K562 (cell line): Measurements from ENCODE around the gene GFAP. TPM values are rescaled to one million over a fixed set of nuclear protein-coding genes. Genes with fewer than 3 reads are reported as not detected.

ENCODE experiments used
- ATAC-seq: fragments of 200-7000 bp; cut with Tn5 transposase; 3 replicates; pipeline ENCODE4 v1.9.1; 2020; ENCODE audit warnings: moderate library complexity
- BruUV-seq: library from RNA; stranded (reverse); fragments of 400-500 nt; replicated peaks from 2 replicates; lab custom pipeline; 2021; lab: Mats Ljungman, UMichigan
- CTCF ChIA-PET: fragments of 300-600 bp; formaldehyde crosslinking; extraction: SDS; loops from one replicate; lab custom pipeline; 2021; ENCODE audit warnings: low intra/inter-chr PET ratio; lab: Yijun Ruan, JAX
- POLR2A ChIA-PET: fragments of 300-600, 350-650 bp; sonication (Branson Sonifier 250); formaldehyde crosslinking; extraction: SDS; loops from one replicate; lab custom pipeline; 2021; ENCODE audit warnings: antibody characterized with exemption, inconsistent platforms; lab: Yijun Ruan, JAX
- DNase-seq, 4 experiments: peaks; one replicate each; pipeline versions ENCODE4 v3.0.0 to v3.0.0-alpha.2; 2011 to 2018; ENCODE audit warnings: low spot score in 3 of 4, mixed read lengths in 3 of 4; ENCODE audit errors: extremely low read depth in 1 of 4
- FAIRE-seq: peaks from 2 replicates; lab custom pipeline; 2011; peaks lifted over from hg19 to GRCh38; lab: Jason Lieb, UNC
- H2AFZ ChIP-seq: 2 replicates; pipeline ENCODE4 v1.6.0; 2011; ENCODE audit warnings: low read depth, low read length, control low read depth, inconsistent platforms
- H3K27ac ChIP-seq: fragments of 200-600 bp; 3 replicates; pipeline ENCODE4 v1.8.0; 2011; ENCODE audit warnings: low read depth, mild to moderate bottlenecking, control low read depth, inconsistent platforms, low read length, moderate library complexity, mixed read lengths; ENCODE audit errors: extremely low read depth
- H3K27me3 ChIP-seq, 2 experiments: fragments of 300-600 bp in 1 of 2; 2 replicates in 1 of 2; 3 replicates in 1 of 2; pipeline versions ENCODE4 v1.6.0 to v1.8.0; 2011; ENCODE audit warnings: inconsistent platforms in 2 of 2, low read length in 2 of 2, mild to moderate bottlenecking in 1 of 2, mixed read lengths in 1 of 2, moderate library complexity in 1 of 2; ENCODE audit not compliant: control insufficient read depth in 2 of 2, insufficient read depth in 2 of 2
- H3K36me3 ChIP-seq: fragments of 300-600 bp; 3 replicates; pipeline ENCODE4 v1.8.0; 2011; ENCODE audit warnings: mild to moderate bottlenecking, low read length, inconsistent platforms; ENCODE audit not compliant: control insufficient read depth, insufficient read depth
- H3K4me1 ChIP-seq, 2 experiments: fragments of 200-600 bp in 1 of 2; replicated peaks in 1 of 2; 2 replicates in 1 of 2; 3 replicates in 1 of 2; pipeline versions ENCODE4 v1.5.1 to v1.8.0; 2011; ENCODE audit warnings: inconsistent platforms in 2 of 2, low read length in 2 of 2, mild to moderate bottlenecking in 1 of 2, mixed read lengths in 1 of 2, moderate library complexity in 1 of 2; ENCODE audit not compliant: control insufficient read depth in 2 of 2, insufficient read depth in 2 of 2
- H3K4me2 ChIP-seq: 2 replicates; pipeline ENCODE4 v1.6.1; 2011; ENCODE audit warnings: low read length, control low read depth, inconsistent platforms, mixed read lengths; ENCODE audit not compliant: insufficient read depth
- H3K4me3 ChIP-seq: fragments of 200-600 bp; sonication (generic), shearing (Covaris generic); 2 replicates; pipeline ENCODE4 v1.5.1; 2016; ENCODE audit warnings: control low read depth, inconsistent platforms
- H3K79me2 ChIP-seq: fragments of 200-600 bp; 3 replicates; pipeline ENCODE4 v1.8.0; 2011; ENCODE audit warnings: low read length, inconsistent platforms; ENCODE audit not compliant: control insufficient read depth, insufficient read depth
- H3K9ac ChIP-seq, 2 experiments: 2 replicates each; pipeline versions ENCODE4 v1.6.0 to v1.6.1; 2011; ENCODE audit warnings: low read depth in 2 of 2, low read length in 2 of 2, control low read depth in 1 of 2, inconsistent platforms in 1 of 2, mild to moderate bottlenecking in 1 of 2, mixed read lengths in 1 of 2; ENCODE audit not compliant: insufficient read depth in 1 of 2
- H3K9me1 ChIP-seq: one replicate; pipeline ENCODE4 v1.6.0; 2011; ENCODE audit warnings: inconsistent platforms, mild to moderate bottlenecking, low read length, moderate library complexity; ENCODE audit not compliant: control insufficient read depth, insufficient read depth
- H3K9me3 ChIP-seq: replicated peaks from 2 replicates; pipeline ENCODE4 v1.5.1; 2011; ENCODE audit warnings: low read depth, low read length, inconsistent platforms; ENCODE audit not compliant: control insufficient read depth, insufficient read depth
- H4K20me1 ChIP-seq: replicated peaks from 2 replicates; pipeline ENCODE4 v1.6.1; 2011; ENCODE audit warnings: low read length, inconsistent platforms, mixed read lengths; ENCODE audit not compliant: control insufficient read depth, insufficient read depth
- ARNT ChIP-seq, 2 experiments: fragments of 450-650 bp; IDR thresholded peaks; 2 replicates each; pipeline ENCODE4 v1.6.1; 2016; ENCODE audit warnings: mild to moderate bottlenecking in 1 of 2
- COPS2 ChIP-seq: fragments of 450-650 bp; conservative IDR thresholded peaks from 2 replicates; pipeline ENCODE4 v1.6.1; 2016; ENCODE audit warnings: mild to moderate bottlenecking, moderate library complexity
- FIP1L1 ChIP-seq: fragments of 200-400 bp; formaldehyde crosslinking; IDR thresholded peaks from 2 replicates; pipeline ENCODE4 v1.6.1; 2018; ENCODE audit warnings: mild to moderate bottlenecking, low read depth, low read length; ENCODE audit not compliant: poor library complexity, severe bottlenecking
- RBFOX2 ChIP-seq: fragments of 200-400 bp; formaldehyde crosslinking; IDR thresholded peaks from 2 replicates; pipeline ENCODE4 v1.6.1; 2017; ENCODE audit warnings: low read depth, mild to moderate bottlenecking, low read length, moderate library complexity
- SMAD3 ChIP-seq: fragments of 450-650 bp; formaldehyde crosslinking; conservative IDR thresholded peaks from 2 replicates; pipeline ENCODE4 v1.4.0; 2020; ENCODE audit warnings: mild to moderate bottlenecking
- ZNF274 ChIP-seq: IDR thresholded peaks from 2 replicates; pipeline ENCODE4 v1.6.1; 2011; ENCODE audit warnings: low read depth, mild to moderate bottlenecking, low read length, moderate library complexity, borderline replicate concordance
- WGBS: fragments of 100-300 bp; shearing (Covaris generic); methylation state at CpG from one replicate; pipeline ENCODE4 v1.1.6; 2016; ENCODE audit warnings: low coverage, mixed read lengths; ENCODE audit not compliant: insufficient coverage; ENCODE audit errors: missing lambda C conversion rate; 5-methylcytosine and 5-hydroxymethylcytosine counted together
- in situ Hi-C: fragments of 300-500 bp; cut with MboI; formaldehyde crosslinking; loops from 4 replicates; pipeline ENCODE4 v1.15.0; 2018; ENCODE audit warnings: inconsistent platforms, mixed read lengths
- intact Hi-C: fragments of 100-400 bp; cut with micrococcal nuclease; formaldehyde crosslinking; loops from 2 replicates; pipeline ENCODE4 v1.14.2; 2022
- polyA plus RNA-seq, 8 experiments: library from polyadenylated mRNA; depleted of rRNA in 4 of 8; stranded (reverse) in 5 of 8; unstranded in 3 of 8; fragments of >200 nt; fragmentation: Nextera tagmentation in 2 of 8; fragmentation: Illumina TruSeq in 1 of 8; extraction: Ambion mirVana in 2 of 8; extraction: Trizol in 1 of 8; gene quantifications; 2 replicates each; pipeline versions ENCODE4 v1.2.1 to v1.2.3, GENCODE V29; 2011 to 2014; ENCODE audit warnings: inconsistent platforms in 1 of 8, missing spikeins in 1 of 8
- total RNA-seq, 7 experiments: library from RNA; depleted of rRNA in 6 of 7; stranded (reverse); fragments of >200 nt in 6 of 7; fragmentation: Illumina TruSeq in 2 of 7; extraction: Trizol in 2 of 7; gene quantifications; 2 replicates each; pipeline versions ENCODE4 v1.2.1 to v1.2.3, GENCODE V29; 2011 to 2021; ENCODE audit warnings: low replicate concordance in 1 of 7

Gene GFAP
- total and polyA plus RNA-seq, 9 of the 15 experiments (the other 6 are each of a cell fraction or from before 2014, with no cell fraction given) = 0.07 to 1.4 (median 0.60) TPM; not detected in 1

DNA sequence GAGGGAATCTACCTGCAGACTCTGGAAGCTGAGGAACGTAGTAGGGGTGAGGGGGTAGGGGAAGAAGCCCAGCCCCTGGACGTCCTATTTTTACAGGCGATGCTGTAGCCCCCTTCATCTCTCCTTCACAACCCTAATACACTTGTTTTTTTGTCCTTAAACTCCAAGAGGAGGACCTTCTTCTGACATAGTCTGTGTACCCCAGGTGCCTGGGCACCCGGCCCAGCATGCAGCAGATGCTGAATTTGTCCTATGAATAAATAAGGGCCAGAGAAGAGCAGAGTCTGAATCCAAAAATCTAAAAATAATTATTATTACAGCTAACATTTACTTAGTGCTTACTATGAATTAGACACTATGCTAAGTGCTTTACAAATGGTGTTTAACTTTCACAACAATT lies 27.2 kb upstream of the GFAP start (continued):
- TF ChIP-seq ARNT (IDR thresholded peaks at IDR 0.05) = no peak
- no peak for TF ChIP-seq SMAD3
- no peak for TF ChIP-seq COPS2
- no peak for TF ChIP-seq FIP1L1

GRCh38 chr17:44941712-44942331 lies 26.5 kb upstream of the GFAP start:
- H2AFZ ChIP-seq = no peak overlapping the region
- no peaks in the 10 kb centered on the region for H3K9me1 ChIP-seq
- no peak for FAIRE-seq
- no peaks in the 10 kb centered on the region for H4K20me1 ChIP-seq
- no peak for TF ChIP-seq ZNF274
- 0 out of 2 replicates have a peak, but pooled peaks have one; percentile 25 for TF ChIP-seq RBFOX2
- TF ChIP-seq, all 486 proteins: peak for 1
- peaks cover 79% of the 10 kb centered on the region for H3K79me2 ChIP-seq
- H3K27me3 ChIP-seq = no peaks in the 10 kb centered on the region
- H3K9ac ChIP-seq = 0 out of 4 replicates have a peak overlapping the region, but pooled peaks of 1 of the 2 experiments have one; percentile 37
- BruUV-seq = no TSS peak
- H3K4me1 ChIP-seq = peaks cover 0 to 12% of the 10 kb centered on the region in 2 experiments; a peak in 2 of 5 replicates
- intact Hi-C loops = no loop called here
- no peak overlapping the region for H3K4me2 ChIP-seq
- WGBS = 86% methylated on average over 9 of the region's 9 CpGs
- CTCF ChIA-PET = no interaction called here
- POLR2A ChIA-PET = interaction anchor here (0.6 to 2.0 kb wide), 6 partner anchors 8 to 333 kb away, joined by 3 to 9 read pairs (median 3); no protein-coding TSS in a partner anchor
- in situ Hi-C loops = no loop called here
- DNase-seq (no peak), ATAC-seq (no peak)
- peaks cover 73% of the 10 kb centered on the region for H3K36me3 ChIP-seq
- H3K27ac ChIP-seq = no peak overlapping the region
- H3K9me3 ChIP-seq = no peaks in the 10 kb centered on the region
- H3K4me3 ChIP-seq = no peak overlapping the region
